Measurements from ENCODE around the gene MIA. TPM values are rescaled to one million over a fixed set of nuclear protein-coding genes. Genes with fewer than 3 reads are reported as not detected.
"Not testable (repeated sequence)": the region's sequence is repeated elsewhere in the genome, so short reads cannot be mapped to it uniquely, and the experiment has no call there.

The MIA gene
- total RNA-seq, 1 donor from 2014 or later: not detected

GRCh38 chr19:40802300-40803169, 27.2 kb downstream of the MIA start:
- no peak for DNase-seq (ENCODE audit: low spot score)

GRCh38 chr19:40803170-40803856, 28.0 kb downstream of the MIA start:
- no peak for DNase-seq (ENCODE audit: low spot score)

DNA sequence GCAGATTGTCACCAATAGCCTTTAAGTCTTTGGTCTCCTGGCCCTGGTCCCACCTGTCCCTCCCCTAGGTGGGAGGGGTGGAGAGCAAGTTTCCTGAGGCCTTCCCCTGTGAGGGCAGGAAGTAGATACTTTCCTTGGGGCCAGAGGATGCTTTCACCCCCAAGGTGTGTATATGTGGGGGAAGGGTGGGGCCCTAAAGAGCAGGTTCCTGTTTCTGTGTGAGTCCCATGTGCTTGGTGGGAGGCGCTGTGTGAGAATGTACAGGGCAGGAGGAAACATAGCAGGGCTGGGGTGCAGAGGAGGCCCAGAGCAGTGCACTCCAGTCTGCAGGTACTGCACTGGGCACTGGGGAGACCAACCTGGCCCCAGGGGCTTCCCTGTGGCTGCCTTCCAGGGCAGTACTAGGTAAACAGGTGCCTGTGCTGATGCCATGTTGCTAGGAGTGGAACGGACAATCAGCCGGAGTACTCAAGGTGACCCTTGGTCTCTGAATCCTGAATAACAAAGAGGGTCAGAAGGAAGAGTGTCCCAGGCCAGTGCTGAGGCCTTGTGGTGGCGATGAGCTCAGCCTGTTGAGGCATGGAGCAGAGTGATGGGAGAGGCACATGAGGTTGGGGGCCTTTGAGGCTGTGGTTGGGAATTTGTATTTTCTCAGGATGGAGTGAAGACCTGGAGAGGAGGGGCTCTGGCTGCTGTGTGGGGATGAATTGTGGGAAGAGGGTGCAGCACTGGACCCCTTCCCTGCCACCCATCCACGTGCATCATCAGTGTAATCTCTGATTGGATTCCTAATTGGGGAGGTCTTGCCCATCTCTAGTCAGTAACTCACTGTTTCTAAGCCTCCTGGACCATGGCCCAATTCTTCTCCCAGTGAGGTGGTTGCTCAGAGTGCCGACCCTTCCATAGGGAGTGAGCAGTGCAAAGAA, 28.8 kb downstream of the MIA start:
- no peak for DNase-seq (ENCODE audit: low spot score)

DNA sequence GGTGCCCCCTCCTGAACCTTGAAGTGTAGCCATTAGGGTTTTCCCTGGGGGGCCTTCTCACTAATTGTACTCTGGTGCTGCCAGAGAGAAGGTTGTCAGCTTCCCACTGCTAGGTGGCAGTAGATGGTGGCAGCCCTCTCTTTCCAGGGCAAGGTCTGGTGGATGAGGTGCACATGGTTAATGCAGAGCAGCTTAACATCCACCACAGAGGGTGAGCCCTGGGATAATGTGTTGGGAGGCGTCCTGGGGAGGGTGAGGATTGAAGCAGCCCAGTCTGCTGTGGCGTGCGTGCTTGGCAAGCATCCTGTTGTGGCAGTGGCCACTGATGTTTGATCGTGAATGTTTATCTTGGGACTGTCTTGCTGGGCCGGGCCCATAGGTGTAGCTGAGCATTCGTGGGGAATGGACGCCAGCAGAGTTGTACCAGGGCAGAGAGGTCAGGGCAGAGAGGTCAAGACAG, 29.5 kb downstream of the MIA start:
- no peak for DNase-seq (ENCODE audit: low spot score)

- DNase-seq (ENCODE audit: low spot score): no peak
Measured at GRCh38 chr19:40805258-40805868, 30.0 kb downstream of the MIA start.

GRCh38 chr19:40806423-40807146, 31.3 kb downstream of the MIA start:
- DNase-seq (ENCODE audit: low spot score): peak; percentile 79

- DNase-seq (ENCODE audit: low spot score): no peak
Measured at GRCh38 chr19:40807147-40808020, 32.1 kb downstream of the MIA start.

DNA sequence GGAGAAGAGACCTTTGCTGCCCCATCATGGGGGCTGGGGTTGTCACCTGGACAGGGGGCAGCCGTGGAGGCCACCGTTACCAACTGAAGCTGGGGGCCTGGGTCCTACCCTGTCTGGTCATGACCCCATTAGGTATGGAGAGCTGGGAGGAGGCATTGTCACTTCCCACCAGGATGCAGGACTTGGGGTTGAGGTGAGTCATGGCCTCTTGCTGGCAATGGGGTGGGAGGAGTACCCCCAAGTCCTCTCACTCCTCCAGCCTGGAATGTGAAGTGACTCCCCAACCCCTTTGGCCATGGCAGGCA, 32.7 kb downstream of the MIA start:
- no peak for DNase-seq (ENCODE audit: low spot score)

- DNase-seq (ENCODE audit: low spot score): no peak
Measured at GRCh38 chr19:40808497-40808896, 33.2 kb downstream of the MIA start.

GRCh38 chr19:40809358-40810086, 34.2 kb downstream of the MIA start:
- DNase-seq (ENCODE audit: low spot score): no peak

GRCh38 chr19:40810160-40810559, 34.8 kb downstream of the MIA start:
- no peak for DNase-seq (ENCODE audit: low spot score)

DNA sequence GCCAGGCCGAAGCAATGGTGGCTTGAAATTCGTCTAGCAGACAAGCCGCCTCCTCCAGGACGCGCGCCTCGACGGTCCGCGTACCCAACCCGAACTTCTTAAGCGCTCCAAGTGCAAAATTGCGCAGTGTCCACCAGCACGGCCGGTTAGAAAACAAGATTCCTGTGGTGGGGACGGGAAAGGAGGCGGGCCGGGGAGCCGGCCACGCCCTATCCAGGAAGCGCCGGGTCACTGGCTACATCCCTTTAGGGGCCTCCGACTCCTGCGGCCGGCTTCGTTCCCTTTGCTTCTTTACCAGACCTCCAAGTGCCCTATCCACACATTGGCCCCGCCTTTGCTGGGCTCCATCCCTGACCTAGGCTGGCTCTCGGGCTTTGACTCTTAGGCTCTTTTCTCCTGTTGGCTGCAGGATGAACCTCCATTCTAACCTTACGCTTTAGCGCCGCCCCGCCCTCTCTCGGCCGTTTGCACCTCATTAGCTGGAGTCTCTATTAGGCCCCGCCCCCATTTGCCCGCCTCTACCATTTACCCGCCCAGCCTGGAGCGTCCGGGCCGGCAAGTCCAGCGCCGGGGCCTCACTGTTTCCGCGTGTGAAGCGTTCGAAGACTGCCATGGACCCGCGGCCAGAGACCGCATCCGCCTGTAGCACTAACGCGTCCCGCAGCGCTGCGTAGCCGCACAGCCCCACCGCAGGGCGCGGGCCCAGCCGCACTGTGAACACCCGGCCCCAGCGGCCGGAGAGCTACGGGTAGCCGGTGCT, 35.5 kb downstream of the MIA start:
- DNase-seq (ENCODE audit: low spot score): peak; percentile 87

GRCh38 chr19:40811478-40812341, 36.4 kb downstream of the MIA start:
- DNase-seq (ENCODE audit: low spot score): no peak

GRCh38 chr19:40812571-40812970, 37.2 kb downstream of the MIA start:
- DNase-seq (ENCODE audit: low spot score): not testable (repeated sequence)

DNA sequence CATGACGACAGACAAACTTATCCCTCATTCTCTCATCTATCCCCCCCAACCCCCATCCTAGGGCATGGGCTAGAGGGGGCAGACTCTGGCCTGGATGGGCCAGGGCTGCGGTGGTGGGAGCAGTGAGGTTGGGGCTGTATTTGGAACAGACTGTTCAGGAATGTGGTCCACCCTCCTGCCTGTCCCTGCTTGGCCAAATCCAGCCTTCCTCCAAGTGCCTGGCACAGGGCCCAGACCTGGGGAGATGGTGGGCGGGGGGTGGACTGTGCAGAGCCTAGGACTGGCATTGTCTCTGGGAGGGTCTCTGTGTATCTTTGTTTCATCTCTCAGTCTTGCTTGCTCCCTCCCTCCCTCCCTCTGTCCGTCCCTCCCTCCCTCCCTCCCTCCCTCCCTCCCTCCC, 37.9 kb downstream of the MIA start:
- no peak for DNase-seq (ENCODE audit: low spot score)

DNA sequence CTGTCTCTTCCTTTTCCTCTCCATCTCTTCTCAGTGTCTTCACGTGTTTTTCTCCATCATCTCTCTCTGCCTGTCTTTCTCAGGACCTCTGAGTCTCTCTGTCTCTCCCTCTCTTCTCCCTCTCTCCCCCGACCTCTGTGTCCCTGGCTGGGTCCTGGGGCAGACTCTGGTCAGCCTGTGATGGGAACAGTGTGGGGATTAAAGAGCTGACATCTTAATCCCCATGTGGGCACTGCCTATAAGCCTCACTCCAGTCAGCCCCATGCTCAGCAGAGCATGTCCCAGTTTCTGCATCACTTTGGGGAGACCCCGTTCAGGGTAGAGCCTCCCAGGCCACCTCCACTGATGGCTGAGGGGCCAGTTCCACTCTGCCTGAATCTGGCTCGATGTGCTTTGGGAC, 39.9 kb downstream of the MIA start:
- no peak for DNase-seq (ENCODE audit: low spot score)
